Pancreas (tissue), 10 donors: ENCODE data around the gene KCNC1. TPM values are rescaled to one million over a fixed set of nuclear protein-coding genes. Genes with fewer than 3 reads are reported as not detected.
A peak's percentile ranks its signal among the peaks of the same experiment; 100 is the strongest.

Experiments
- ATAC-seq, 4 donors: fragments of 200-7000 bp; cut with Tn5 transposase; one replicate each; pipeline versions ENCODE4 v1.8.0 to v1.9.1; 2020; ENCODE audit warnings: mild to moderate bottlenecking in 4 of 4, moderate library complexity in 4 of 4
- DNase-seq, 6 donors: peaks; one replicate each; pipeline ENCODE4 v3.0.0-alpha.2; 2020
- FAIRE-seq: peaks from 2 replicates; lab custom pipeline; 2012; peaks lifted over from hg19 to GRCh38; lab: Jason Lieb, UNC
- H3K27ac ChIP-seq, 4 donors: fragments of 200-600 bp; sonication (generic); 1 replicate in 3 of 4; 2 replicates in 1 of 4; pipeline versions ENCODE4 v1.5.0 to v1.8.0; 2020
- H3K27me3 ChIP-seq, 4 donors: fragments of 200-600 bp; one replicate each; pipeline ENCODE4 v1.8.0; 2021
- H3K36me3 ChIP-seq, 3 donors: fragments of 200-600 bp; sonication (generic) in 1 of 3; one replicate each; pipeline versions ENCODE4 v1.5.0 to v1.8.0; 2020 to 2021
- H3K4me1 ChIP-seq, 3 donors: fragments of 200-600 bp; one replicate each; pipeline ENCODE4 v1.8.0; 2021
- H3K4me3 ChIP-seq, 4 donors: fragments of 200-600 bp; sonication (generic) in 2 of 4; one replicate each; pipeline versions ENCODE4 v1.5.0 to v1.8.0; 2020 to 2021
- H3K9me3 ChIP-seq, 4 donors: fragments of 200-600 bp; one replicate each; pipeline ENCODE4 v1.8.0; 2021
- CTCF ChIP-seq, 4 donors: fragments of 200-600 bp; sonication (generic) in 3 of 4; IDR thresholded peaks; one replicate each; pipeline versions ENCODE4 v1.5.0 to v1.8.0; 2021; ENCODE audit warnings: antibody characterized with exemption in 4 of 4
- WGBS, 2 donors: extraction: QIAGEN DNeasy Blood & Tissue Kit; methylation state at CpG; one replicate each; pipeline ENCODE4 v1.1.7; 2013; 5-methylcytosine and 5-hydroxymethylcytosine counted together
- intact Hi-C, 3 donors: fragments of 100-400 bp; cut with DNase I; formaldehyde crosslinking; loops; one replicate each; pipeline versions ENCODE4 v1.11.1 to v1.14.2; 2022
- polyA plus RNA-seq, 2 donors: library from polyadenylated mRNA; stranded (reverse); fragments of 200-250 nt; gene quantifications; one replicate each; pipeline ENCODE4 v1.2.3, GENCODE V29; 2013
- total RNA-seq, 6 donors: library from RNA; stranded (reverse); fragmentation: NEBNext Ultra II Directional in 4 of 6; extraction: Animal tissue kit (Norgen Biotek cat#: 25700) in 4 of 6; gene quantifications; one replicate each; pipeline versions ENCODE4 v1.2.1 to v1.2.4, GENCODE V29; 2021 to 2023
- donor health status: healthy with polysubstance abuse.
- donor health status: DM: no; HTN: no; CAD: no; lungs with moderate emphysema.
- donor health status: DM: no; HTN: no; CAD: no.
- donor health status: control.
- donor health status: control.
- donor health status: Bipolar disorder and iron deficiency.
- donor health status: DM: yes; HTN: yes; CAD: no.
- donor health status: DM: no; HTN: no; CAD: no.
- donor health status: DM: no; HTN: no; CAD: no.
- donor health status: DM: yes; HTN: yes; CAD: no.

The KCNC1 gene
- total and polyA plus RNA-seq, 8 donors: 0.05 to 0.82 (median 0.37) TPM

GRCh38 chr11:17828311-17828751, 93.8 kb downstream of the KCNC1 start:
- intact Hi-C loops: no loop called here
- Histone ChIP-seq H3K27me3 (no peaks in the 10 kb centered on the region), H3K36me3 (no peaks in the 10 kb centered on the region), H3K9me3 (no peaks in the 10 kb centered on the region), H3K4me3 (no peak overlapping the region), H3K4me1 (no peaks in the 10 kb centered on the region), H3K27ac (no peak overlapping the region)
- WGBS, 2 donors: 86 to 87% methylated on average over 9 of the region's 9 CpGs
- FAIRE-seq: no peak
- ATAC-seq: peak in 3 of 4 donors; percentile 37 to 75 (median 64)
- DNase-seq: peak in 1 of 6 donors; percentile 39
- no peak for TF ChIP-seq CTCF (IDR thresholded peaks at IDR 0.05)

- Histone ChIP-seq H3K4me1 (no peaks in the 10 kb centered on the region), H3K27me3 (no peaks in the 10 kb centered on the region), H3K9me3 (no peaks in the 10 kb centered on the region), H3K27ac (no peak overlapping the region), H3K4me3 (no peak overlapping the region), H3K36me3 (no peaks in the 10 kb centered on the region)
- DNase-seq (no peak), ATAC-seq (no peak), FAIRE-seq (no peak)
- no peak for TF ChIP-seq CTCF (IDR thresholded peaks at IDR 0.05)
- WGBS, 2 donors: 96 to 98% methylated on average over 1 of the region's 1 CpG
- intact Hi-C loops: no loop called here
Measured at GRCh38 chr11:17831228-17831627, 96.6 kb downstream of the KCNC1 start.

GRCh38 chr11:17831883-17832282, 97.3 kb downstream of the KCNC1 start:
- intact Hi-C loops: no loop called here
- H3K27ac ChIP-seq: no peak overlapping the region
- no peaks in the 10 kb centered on the region for H3K27me3 ChIP-seq
- ATAC-seq (no peak), FAIRE-seq (no peak), DNase-seq (no peak)
- no peak overlapping the region for H3K4me3 ChIP-seq
- TF ChIP-seq CTCF (IDR thresholded peaks at IDR 0.05): no peak
- no peaks in the 10 kb centered on the region for H3K36me3 ChIP-seq
- no peaks in the 10 kb centered on the region for H3K4me1 ChIP-seq
- whole genome bisulfite sequencing, 2 donors: 87 to 94% methylated on average over 3 of the region's 3 CpGs
- no peaks in the 10 kb centered on the region for H3K9me3 ChIP-seq

Other genes starting within 250 kb of the KCNC1 start
- 1 to 10 TPM; 3.5 to 9.8 (median 7.6) TPM for gene USH1C, start 190.4 kb upstream of the KCNC1 start, total RNA-seq
- 10 to 100 TPM; 10.1 to 44.3 TPM for gene USH1C, start 190.4 kb upstream of the KCNC1 start, polyA plus RNA-seq
- gene OTOG, start 187.5 kb upstream of the KCNC1 start, total RNA-seq: not detected
- not detected for gene OTOG, start 187.5 kb upstream of the KCNC1 start, polyA plus RNA-seq
- not detected for gene MYOD1, start 15.2 kb upstream of the KCNC1 start, total RNA-seq
- gene MYOD1, start 15.2 kb upstream of the KCNC1 start, polyA plus RNA-seq: not detected